HG02840 (cell line): ENCODE data around the gene MAMLD1.

ENCODE experiments used
- ATAC-seq: cut with Tn5 transposase; IDR thresholded peaks from one replicate; pipeline ENCODE4 v1.9.1; 2021; ENCODE audit warnings: mild to moderate bottlenecking, moderate library complexity, moderate number of reproducible peaks; ENCODE audit not compliant: unreplicated experiment, low FRiP score

Gene MAMLD1

DNA sequence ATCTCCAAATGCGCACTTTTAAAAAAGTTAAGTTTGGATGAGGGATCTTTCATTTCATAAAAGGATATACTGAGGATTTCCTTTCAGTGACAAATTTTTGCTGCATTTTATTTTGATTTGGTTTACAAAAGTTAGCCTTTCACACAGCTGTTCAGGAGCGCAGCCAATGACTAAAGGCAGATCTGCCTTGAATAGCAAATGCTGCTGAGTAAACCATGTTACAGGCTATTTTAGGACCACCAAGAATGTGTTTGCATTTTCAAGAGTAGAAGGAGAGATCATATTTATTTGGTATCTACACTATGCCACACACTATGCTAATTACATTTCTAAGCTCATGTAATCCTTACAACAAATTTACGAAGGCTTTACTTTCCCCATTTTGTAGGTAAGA lies 92.1 kb downstream of the MAMLD1 start:
- no peak for ATAC-seq

DNA sequence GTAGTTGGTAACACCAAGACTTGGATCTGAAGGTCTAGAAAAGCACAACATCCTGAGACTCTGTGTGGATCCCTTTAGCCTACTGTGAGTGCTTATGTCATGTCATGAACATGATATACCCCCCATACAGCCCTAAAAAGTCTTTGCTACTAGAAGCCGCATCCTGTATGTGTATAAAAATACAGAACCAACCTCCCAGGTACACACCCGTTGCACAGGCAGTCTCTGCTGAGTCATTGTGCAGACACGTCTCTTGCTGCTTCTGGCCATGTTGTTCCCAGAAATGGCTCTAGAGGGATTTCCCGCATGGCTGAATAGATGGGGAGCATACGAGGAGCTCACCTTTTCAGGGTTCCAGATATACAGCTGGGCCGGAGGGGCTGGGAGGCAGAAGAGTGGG lies 93.3 kb downstream of the MAMLD1 start:
- ATAC-seq: no peak

DNA sequence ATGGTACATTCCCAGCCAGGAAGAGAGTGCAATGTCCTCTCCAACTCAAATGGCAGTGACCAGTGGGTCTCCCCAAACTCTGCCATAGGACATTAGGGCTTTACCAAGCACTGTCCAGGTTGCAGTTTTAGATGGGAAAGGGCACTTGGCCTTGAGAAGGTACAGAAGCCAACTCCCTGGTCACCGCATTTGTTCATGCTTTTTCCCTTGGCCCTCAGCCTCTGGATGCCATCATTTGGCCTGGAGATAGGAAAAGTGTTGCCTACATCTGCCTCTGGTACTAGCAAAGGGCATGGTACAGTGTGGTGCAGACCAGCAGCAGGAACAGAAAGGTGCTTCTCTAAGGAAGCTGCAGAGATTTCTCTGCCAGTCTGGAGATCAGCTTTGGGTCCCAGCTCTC lies 93.8 kb downstream of the MAMLD1 start:
- ATAC-seq: no peak

DNA sequence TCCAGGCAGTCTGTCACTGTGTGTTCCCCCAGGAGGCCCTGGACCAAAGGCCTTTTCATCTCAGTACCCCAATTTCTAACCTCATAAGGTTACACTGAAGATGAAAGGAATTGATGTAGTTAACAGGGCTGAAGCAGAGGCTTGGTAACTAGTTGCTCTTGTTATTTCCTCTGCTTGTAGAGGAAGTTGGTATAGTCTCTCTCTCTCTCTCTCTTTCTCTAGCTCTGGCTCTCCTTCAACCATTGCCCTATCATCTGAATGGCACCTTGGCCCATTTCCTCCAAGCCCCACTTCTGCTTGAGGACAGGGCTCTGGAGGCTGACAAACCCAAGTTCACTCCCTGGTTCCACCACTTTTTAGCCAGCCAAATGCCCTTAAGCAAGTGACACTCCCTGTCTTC lies 96.1 kb downstream of the MAMLD1 start:
- ATAC-seq: no peak

DNA sequence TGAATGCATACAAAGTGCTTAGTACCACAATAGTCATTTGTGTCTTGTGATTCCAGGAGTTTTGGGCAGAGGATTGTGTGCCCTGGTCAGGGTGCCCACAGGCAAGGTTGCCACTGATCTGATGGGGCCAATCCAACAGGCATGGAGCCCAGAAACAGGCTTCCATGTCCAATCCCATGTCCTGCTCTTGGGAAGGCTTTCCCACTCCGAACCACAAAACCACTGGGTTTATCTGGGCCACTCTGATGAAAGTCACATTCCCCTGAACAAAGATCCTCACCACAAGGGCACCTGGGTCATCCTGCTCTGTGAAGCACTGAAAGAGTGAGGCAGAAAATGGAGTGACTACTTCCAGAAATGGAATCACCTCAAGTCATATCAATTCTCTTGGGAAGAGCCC lies 96.9 kb downstream of the MAMLD1 start:
- ATAC-seq: no peak

DNA sequence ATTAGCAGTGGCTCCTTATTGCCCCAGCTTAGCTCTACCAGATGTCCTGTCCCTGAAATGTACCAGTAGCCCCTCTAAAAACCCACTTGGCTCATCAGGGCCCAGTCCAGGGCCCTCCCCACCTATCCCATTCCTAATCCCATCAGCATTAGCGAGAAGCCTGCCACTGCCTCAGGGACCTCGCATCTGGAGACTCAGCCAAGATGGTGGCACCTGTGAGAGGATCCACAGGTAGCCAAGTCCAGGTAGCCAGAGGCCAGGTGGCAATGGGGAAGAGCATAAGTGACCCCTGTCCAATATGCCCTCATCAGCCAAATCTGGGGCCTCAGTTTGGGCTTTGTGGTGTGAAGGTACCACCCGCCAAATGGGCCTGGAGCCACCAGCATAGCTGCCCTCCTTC lies 97.7 kb downstream of the MAMLD1 start:
- ATAC-seq: no peak

DNA sequence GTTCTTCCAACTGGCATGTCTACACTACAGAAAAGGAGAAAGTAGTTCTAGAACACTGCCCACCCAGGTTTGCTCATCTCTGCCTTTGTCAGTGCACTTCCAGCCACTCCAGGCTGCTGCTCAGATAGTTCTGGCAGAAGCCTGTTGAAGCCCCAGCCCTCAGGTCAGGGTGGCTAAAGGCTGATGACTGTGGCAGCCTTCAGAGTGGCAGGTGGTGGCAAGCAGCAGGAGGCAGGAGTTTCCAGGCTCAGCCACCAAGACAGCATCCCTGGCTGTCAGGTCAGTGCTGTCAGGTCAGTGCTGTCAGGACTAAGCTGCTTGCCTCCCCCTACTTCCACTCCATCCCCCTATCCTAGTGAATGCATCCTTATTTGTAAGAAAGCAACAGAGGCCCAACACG lies 100.4 kb downstream of the MAMLD1 start:
- ATAC-seq: no peak

DNA sequence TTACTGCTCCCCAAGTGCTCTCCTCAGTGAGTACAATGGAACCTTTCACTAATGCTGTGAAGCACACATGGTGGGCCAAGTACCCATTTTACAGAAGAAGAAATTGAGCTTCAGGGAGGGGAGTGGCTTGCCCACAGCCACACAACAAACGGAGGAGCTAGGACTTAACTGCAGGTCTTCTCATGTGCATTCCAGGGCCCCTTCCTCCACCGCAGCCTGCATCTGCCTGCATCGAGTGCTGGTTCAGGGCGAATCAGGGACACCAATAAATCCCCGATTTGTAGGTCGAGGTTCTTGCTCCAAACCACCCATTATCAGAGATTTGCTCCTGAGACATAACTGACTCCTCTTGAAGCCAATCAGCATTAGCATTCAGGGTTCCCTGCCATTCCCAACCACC lies 100.9 kb downstream of the MAMLD1 start:
- ATAC-seq: no peak

DNA sequence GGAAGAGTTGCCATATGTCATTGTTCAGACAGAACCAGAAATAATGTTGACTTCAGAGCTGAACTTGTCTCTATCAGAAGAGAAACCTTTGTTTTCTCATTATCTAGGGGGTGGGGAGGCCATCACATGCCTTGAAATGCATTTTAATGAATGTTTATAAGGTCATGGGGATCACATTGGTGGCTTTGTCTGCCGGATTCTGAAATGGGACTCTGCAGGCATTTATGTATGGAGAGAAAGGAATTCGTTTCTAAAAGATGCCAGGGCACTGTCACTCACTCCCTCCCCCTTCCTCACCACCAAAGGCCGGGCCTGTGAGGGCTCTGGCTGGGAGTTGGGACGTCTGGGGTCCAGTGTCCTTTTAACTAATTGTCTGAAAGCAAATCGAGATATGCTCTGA lies 102.2 kb downstream of the MAMLD1 start:
- ATAC-seq: no peak

DNA sequence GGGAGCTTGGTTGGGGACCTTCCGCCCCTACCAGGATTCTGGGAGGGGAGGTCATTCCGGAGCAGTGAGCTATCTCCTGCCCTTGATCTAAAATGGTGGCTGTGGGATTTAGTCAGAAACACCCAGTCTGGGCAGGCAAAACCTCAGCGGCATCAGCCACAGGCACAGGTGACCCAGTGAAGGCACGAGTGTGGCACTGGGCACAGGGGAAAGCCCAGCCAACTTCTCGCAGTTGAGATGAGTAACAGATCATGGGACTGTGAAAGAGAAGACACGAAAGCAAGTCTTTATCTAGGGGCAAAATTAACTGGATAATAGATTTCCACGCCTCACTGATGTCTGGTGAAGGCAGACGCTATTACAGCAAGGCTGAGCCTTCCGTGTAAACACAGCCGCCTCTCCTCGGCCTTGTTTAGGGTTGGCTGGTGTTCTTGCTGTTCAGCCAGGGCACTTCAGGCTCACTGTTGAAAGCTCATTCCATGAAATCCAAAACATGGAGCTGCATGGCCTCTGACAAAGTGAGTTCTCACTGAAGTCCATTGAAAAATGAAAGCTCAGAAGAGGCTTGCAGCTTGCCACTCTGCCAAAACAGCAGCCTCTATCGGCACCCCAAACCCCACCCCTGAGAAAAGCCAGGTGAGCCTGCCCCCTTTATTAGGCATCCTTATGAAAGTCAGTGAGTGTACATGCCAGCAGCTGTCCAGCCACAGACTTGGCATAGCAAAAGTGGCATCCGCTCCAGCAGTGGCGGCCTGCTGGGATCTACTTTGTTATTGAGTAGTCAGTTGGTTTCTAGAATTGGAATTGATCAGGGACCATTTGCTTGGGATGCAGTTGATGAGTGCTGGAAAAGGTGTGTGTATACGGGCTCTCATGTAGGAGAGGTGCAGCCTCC lies 103.0 kb downstream of the MAMLD1 start:
- ATAC-seq: no peak

DNA sequence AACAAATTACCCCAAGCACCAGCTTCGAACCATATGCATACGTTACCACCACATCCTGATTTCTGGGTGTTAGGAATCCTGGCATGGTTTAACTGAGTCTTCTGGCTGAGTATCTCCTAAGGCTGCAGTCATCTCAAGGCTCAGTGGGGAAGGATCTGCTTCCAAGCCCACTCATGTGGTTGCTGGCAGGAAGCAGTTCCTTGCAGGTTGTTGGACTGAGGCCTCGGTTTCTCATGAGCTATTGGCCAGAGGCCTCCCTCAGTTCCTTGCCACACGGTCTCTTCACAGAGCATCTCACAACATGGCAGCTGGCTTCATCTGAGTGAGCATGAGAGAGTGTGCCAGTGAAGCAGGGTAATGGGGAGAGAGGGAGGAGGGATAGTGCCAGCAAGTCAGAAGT lies 109.2 kb downstream of the MAMLD1 start:
- no peak for ATAC-seq

DNA sequence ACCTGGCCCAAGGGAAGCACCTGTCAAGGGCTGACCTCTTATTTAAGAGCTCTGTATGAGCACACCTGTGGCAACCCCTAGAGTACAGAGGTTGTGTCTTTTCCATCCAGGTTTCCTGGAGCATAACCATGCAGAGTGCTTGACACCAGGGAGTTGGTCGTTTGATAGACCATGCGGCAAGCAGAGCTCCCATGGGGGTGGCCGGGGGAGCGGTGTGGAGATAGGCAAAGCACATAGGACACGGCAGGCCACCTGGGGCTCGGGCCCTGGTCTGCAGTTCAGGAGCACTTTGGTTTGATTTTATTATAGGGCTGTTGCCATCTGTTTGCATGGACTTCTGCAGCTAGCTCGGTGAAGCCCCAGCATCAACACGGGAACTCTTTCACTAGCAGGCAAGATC lies 110.3 kb downstream of the MAMLD1 start:
- ATAC-seq: no peak

DNA sequence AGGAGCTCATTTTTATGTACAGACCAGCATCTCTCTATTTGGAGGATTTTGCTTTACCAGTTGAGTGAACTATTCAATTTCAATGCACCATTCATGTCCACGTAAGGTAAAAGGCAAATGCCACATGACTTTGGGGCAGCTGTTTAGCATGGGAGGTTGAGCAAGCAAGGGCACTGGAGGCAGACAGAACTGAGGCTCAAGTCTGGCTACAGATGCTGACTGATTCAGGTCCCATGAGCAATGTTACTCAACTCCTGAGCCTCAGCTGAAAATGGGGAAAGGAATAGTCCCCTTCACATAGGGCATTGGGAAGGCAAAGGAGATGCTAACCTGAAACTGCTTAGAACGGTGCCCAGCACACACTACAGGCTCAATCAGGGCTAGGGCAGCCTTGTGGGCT lies 112.3 kb downstream of the MAMLD1 start:
- no peak for ATAC-seq

DNA sequence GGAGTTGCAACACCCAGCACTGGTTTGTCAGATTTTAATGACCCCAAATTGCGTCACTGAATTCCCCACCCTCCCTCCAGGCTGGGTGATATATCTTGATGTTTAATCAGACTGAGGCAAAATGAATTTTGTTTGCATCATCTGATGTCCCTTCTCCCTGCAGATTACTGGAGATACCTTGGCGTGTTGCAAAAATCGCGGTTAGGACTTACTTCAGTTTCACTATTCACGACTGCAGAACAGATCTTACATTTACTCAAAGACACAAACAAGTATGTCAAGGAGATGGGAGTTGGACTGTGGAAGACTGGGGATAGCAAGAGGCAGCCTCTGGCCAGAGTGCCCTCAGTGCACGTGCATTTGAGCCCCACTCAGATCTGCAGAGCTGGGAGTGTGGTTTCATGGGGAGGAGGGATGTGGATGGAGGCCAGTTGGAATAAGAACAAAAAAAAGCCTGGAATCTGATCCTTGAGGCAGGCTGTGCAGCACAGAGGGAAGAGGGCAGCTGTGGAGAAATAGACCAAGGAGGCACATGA lies 113.1 kb downstream of the MAMLD1 start:
- no peak for ATAC-seq

DNA sequence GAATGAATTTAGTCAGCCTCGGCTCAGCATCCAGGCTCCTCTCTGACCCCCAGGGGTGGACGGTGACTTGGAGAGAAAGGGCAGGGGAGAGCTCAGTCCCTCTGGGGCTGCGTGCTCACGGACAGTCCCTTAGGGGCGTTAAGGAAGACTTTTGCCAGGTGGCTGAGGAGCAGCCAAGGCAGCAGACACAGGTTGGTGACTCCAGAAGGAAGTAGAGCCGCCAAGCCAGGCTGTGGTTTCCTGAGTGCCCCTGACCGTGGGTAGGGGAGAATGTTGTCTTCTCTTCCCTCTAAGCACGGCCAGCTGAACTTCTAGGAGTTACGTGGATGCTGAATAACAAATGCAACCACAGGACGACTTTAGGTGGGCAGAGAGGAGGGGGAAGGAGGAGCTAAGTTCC lies 114.3 kb downstream of the MAMLD1 start:
- ATAC-seq: no peak

DNA sequence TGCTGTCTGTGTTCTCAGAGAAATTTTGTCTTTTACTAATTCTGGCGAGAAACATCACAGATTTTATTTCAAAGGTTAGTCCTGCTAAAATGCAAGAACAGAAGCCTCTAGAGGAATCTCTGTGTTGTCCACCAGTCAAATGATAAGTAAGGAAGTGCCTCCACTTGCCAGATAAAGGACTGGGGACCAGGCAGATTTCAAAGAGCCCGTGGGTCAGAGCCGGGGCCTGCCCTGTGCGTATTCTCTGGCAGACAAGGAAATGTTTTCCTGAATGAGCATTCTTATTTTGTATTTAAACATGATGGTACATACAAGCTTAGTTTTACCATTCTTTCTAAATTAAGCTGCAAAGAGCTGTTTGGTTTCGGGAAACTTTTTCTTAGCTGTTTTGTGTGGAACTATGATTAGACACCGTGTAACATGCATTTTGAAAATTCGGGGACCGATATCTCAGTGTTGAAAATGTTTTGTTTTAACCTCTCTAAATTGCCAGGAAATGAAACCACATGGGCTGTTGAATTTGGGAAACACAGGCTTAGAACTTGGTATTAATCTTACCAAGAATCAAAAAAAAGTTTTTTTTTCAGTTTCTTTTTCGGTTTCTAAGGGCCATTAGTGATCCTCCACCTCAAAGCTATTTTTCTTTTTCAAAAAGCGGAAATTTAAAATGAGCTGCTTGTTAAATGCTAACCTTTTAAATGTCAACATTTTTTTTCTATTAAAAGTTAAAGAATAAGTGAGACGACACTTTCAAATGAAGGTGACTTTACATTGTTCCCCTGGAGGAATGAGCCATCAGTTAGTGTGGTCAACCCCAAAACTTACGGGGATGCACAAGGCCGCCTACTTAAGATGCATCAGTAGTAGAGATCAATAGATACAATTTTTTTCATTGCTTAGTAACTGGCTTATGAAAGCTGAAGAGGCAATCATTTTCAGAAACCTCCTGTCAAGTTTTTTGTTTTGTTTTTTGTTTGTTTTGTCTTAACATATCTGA lies 115.7 kb downstream of the MAMLD1 start:
- peak; percentile 52 for ATAC-seq

DNA sequence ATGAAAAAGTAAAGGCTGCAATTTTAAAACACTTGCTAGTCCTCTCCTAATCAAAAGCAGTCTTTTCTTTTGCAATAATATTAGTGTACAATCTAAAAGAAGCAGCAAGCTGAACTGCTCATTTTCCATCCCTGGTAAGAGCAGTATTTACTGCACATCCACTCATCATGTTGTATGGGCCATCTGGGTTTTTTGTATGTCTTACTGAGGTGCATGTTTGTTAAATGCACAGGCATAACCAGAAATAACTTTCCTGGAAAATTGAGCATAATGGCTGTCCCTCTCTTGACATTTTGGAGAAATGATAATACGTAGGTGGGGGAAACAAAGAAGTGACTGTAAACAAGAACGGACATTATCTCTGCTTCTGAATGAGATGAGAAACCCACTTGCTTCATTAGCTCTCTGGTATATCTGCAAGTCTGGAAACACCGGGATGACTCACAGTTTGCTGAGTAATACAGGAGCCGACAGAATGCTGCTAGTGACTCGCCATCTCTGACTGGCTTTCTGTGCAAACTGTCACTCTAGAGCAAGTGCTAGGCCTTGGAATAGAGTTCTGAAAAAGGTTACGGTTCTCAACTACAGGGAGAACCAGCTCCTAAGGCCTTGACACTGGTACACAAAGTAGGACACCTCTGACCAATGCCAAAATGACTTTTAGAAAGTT lies 119.6 kb downstream of the MAMLD1 start:
- no peak for ATAC-seq

DNA sequence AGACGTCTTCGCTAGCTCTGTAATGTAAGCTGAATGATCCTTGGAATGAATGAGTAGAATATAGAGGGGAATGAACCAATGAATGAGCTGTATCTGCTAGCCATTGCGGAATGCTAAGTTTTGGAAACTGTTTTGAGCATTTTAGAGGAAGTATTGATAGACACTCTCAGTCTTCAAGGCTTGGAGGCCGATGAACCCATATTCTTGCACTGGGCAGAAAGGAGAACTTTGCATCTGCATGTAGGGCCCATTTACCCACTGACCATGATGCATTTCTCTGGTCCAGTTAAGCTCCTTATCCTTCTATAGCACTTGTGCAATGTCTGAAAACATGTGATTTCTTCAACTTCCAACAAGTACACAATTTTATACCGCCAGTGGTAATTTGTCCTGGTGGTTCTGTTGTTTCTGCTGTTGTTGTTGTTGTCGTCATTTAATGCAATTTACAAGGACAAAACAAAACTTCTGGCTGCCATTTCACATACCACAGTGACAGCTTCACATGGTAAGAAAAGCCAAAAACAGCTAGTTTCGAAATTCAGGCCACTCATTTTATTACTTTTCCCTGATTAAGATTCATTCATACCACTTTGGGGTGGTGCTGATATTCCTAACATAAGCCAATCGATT lies 120.4 kb downstream of the MAMLD1 start:
- no peak for ATAC-seq

DNA sequence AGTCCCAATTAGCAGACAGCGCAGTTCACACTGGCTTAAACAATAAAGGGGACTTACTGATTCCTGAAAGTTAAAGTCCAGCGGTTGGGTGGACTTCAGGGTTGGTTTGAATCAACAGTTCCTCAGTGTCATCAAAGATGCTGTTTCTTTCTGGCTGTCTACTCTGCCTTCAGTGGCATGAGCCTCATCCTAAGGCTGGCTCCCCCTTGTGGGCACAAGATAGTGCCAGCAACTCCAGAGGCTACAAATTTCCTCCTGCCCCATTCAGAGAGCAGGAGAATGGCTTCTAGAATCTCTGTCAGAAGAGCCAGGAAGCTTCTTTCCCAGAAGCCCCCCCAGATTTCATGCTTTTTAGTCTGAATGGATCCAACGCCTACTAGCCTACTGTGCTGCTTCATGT lies 122.9 kb downstream of the MAMLD1 start:
- no peak for ATAC-seq
